GM19455 (cell line): ENCODE results near the gene CSNK2A1.
"Not testable (repeated sequence)": the region's sequence is repeated elsewhere in the genome, so short reads cannot be mapped to it uniquely, and the experiment has no call there.

Experiments
- ATAC-seq: cut with Tn5 transposase; IDR thresholded peaks from one replicate; pipeline ENCODE4 v1.9.1; 2021; ENCODE audit not compliant: unreplicated experiment

CSNK2A1 gene

DNA sequence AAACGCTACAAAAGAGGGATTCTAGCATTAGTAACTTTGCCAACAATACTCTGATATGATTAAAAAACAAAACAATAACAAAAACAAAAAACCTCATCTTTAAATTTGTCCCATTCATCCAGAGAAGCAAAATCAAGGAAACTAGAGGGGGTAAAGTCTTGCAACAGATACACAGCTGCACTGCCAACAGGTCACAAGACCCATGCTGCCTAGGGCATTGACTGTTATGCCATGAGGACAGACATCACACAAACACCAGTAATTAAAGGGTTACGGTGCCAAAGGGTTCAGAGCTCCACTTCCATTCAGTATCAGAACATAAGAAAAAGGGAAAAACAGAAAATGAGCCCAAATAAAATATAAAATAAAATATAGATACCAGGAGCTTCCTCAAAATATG is 82.9 kb downstream of the CSNK2A1 start:
- no peak for ATAC-seq

DNA sequence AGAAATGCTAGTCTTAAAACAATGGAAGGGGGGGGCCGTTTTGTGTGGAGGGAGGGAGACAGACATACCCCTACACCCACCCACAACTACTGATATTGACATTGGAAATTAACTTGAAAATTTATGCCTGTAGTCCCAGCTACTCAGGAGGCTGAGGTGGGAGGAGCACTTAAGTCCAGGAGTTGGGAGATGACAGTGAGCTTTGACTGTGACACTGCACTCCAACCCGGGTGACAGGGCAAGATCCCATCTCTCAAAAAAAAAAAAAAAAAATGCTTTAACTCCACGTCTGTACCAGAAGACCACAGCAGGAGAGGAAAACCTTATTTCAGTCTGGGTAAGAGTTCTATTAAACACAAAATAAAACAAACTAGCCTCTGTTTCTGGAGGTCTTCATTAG is 83.4 kb downstream of the CSNK2A1 start:
- no peak for ATAC-seq

DNA sequence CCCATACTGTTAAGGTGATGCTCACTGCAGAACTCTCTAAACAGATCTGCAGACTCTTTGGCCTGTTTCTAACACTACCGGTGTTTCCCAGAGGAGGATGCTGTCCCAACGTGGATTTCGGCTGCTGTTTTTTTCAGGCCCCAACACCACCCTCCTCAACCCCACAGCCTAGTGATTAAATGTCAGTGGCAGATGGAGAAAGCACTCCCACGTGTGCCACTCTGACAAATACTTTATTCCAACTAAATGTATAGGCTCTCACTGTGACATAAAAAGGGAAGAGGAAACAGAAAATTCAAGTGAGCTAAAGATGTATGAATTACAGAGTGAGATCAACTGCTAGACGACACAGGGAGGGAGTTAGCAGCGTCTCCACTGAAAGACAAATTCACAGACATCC is 84.8 kb downstream of the CSNK2A1 start:
- ATAC-seq, result no peak

DNA sequence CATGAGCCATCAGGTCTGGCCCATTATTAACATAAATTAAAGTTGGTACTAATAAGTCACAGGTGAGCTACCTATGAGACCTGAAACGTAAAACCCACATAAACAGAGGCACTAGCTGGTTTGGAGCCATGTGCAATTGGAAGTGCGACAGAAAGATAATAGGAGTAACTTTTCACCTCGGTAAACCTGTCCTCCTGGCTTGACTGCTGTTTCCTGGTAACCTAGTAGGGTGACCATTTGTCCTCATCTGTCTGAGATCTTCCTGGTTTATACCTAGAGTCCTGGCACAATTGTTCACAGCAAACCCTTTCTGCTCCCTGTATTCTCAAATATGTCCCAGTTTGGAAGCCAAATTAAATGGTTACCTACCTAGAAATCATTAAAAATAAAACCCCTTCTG is 88.6 kb downstream of the CSNK2A1 start:
- no peak for ATAC-seq

DNA sequence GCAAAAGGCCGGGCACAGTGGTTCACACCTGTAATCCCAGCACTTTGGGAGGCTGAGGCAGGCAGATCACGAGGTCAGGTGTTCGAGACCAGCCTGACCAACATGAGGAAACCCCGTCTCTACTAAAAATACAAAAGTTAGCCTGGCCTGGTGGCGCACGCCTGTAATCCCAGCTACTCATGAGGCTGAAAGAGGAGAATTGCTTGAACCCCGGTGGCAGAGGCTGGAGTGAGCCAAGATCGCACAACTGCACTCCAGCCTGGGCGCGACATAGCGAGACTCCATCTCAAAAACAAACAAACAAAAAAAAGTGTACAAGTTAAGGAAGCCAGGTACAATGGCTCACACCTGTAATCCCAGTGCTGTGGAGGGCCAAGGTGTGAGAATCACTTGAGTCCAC is 91.6 kb downstream of the CSNK2A1 start:
- not testable (repeated sequence) for ATAC-seq

DNA sequence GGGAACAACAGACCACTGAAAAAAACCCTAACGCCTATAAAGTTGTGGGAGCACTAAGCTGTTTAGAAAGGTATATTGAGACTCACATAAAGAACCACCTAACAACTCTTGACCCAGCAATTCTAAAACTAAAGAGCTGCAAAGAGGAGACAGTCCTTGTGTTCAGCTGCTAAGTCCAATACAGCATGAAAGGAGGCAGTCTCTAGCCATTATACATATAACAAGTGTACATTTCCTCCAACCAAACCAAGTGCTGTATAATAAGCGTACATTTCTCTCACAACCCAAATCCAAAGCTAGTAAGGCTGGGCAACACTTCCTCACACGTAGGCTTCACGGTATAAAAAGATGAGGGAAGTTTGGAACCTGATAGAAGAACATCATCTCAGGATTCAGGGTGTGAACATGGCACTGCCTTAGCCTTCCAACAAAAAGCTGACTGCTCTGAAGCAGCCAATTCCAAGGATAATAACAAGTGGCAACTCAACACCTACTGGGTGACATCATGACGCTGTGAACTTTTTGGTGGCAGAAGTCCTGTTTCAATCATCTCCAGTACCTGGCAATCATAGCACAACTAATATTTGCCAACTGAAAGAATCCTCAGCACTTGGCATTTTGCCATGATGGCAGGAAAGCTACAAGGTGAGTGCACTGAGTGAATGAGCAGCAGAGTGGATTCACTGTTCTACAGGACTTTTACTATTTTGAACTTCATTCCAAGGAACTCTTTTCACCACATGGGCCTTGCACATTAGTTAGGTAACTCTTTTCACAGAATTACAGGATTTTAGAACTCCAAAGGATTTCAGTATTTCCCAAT is 97.9 kb downstream of the CSNK2A1 start:
- ATAC-seq, result no peak

DNA sequence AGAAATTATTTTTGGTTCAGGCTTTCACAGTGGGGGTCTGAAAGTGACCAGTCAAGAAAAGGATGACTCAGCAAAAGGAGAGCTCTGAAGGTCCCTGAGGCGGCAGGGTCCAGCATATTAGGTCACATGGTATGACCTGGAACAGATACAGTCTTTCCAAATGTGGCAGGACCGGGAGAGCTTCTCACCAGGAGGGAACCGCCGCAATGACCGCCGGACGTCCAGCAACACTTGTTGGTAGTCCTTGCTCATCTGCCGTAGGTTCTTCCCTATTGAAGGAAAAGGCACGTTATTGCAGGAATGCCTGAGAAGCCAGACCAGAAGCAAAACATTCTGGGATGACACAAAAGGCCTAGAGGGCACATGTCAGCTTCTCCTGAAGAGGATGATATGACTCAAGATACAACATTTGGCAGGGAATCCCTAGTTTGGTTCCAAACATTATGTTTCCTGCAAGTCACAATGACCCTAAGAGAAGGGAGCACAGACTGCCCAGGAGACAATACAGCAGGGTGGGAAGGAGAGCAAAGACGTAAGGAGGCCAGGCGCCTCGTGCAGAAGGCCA is 98.6 kb downstream of the CSNK2A1 start:
- ATAC-seq, result no peak

DNA sequence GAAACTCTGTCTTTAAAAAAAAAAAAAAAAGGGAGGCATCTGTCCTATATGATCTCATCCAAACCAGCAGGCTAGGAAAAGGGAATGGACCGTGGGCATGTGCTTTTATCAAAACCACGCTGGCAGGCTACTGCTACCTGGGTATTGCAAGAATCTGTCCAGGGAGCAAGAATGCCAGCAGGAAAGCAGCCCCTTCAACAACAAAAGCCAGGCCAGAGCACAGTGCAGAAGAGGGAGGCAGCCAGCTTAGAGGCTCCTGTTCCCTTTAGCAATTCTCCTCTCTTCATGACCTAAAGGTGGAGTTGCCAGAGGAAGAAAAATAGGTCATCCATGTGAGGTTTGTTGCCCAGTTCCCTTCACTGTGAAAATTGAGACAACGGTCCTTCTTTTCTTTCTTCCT is 99.5 kb downstream of the CSNK2A1 start:
- no peak for ATAC-seq

DNA sequence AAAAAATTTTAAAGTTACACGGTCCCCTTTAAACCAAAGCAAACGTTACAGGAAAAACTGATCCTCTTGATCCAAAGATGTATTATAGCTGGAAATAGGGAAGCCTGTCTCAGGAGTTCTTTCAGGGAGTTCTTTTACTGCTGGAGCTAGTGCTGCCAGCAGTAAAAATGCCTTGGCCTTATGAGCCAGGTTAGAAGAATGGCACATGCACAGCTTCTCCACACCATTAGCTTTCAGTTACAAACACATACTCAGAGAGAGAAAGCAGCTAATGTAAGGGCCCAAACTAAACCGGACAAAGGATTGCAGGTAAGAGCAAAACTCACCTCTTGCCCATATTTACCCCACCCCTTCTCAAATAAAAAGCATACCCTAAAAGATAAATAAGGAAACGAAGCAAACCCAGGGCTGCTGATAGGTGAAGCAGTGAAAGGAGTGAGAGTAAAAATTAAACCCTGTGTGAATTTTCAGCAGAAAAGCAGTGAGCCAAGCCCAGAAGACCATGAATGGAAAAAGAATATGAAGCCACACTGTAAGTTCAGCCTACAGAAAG is 100.3 kb downstream of the CSNK2A1 start:
- ATAC-seq, result no peak

DNA sequence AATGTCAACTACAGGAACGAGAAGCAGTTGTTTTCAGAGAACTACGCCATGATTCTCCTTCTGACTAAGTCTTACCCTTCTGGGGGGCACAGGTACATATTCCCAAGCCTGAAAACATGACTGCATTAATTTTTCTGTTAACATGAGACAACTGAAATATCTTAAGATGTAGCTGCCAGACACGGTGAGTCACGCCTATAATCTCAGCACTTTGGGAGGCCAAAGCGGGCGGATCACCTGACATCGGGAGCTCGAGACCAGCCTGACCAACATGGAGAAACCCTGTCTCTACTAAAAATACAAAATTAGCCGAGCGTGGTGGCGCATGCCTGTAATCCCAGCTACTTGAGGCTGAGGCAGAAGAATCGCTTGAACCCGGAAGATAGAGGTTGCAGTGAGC is 103.0 kb downstream of the CSNK2A1 start:
- no peak for ATAC-seq

DNA sequence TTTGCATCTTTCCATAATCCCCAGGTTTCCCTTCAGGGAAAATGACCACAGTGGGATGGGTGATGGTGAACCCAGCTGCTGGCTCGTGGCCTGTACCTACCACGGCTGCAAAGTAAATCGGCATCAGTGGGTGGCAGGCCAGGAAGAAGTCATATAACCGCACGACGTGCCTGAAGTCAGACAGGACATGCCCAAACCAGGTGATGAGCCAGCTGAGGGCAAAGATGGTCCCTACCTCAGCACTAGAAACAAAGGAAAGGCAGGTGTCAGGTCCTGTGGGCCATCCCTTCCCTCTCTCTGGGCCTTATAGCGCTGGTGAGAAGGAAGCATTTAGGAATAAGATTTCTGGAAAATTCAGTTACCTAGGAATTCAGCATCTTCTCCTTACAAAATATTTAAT is 103.4 kb downstream of the CSNK2A1 start:
- ATAC-seq, result no peak

DNA sequence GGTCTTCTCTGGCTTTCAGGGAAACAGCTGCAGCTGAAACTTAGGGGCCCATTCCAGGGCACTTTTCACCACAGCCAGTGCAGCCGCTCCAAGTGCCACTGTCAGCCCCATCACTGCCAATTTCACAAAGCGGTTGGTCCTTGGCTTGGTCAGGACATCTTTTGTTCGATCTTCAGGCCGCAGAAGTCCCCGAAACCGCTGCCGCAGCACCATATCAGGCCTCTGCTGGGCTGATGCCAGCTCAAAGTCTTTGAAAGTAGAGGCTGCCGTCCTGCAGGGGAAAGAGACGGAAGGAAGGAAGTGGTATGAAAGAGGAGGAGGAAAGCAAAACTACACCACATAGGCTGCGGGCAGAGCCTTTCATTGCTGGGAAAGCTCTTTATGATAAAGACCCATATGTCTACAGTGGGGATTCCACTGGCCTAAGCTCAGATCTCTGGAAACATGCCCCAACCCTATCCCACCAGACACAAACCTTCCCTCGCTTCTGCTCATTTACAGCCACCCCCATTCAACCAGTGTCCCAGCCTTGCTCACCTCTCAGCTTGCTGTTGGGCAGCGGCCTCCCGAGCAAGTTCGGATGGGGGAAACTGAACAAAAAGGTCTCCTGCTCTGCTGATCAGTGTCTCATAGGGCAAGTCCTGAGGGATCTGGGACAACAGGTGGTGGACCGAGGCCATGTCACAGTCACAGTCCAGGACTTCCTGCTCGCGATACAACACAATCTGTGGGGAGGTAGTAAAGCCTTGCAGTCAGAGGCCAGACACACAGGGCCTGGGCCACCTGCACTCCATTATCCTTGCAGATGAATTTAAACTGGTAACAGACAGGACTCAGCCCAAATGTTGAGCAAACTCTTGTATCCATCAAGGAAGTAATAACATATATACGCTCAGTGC is 104.8 kb downstream of the CSNK2A1 start:
- no peak for ATAC-seq

DNA sequence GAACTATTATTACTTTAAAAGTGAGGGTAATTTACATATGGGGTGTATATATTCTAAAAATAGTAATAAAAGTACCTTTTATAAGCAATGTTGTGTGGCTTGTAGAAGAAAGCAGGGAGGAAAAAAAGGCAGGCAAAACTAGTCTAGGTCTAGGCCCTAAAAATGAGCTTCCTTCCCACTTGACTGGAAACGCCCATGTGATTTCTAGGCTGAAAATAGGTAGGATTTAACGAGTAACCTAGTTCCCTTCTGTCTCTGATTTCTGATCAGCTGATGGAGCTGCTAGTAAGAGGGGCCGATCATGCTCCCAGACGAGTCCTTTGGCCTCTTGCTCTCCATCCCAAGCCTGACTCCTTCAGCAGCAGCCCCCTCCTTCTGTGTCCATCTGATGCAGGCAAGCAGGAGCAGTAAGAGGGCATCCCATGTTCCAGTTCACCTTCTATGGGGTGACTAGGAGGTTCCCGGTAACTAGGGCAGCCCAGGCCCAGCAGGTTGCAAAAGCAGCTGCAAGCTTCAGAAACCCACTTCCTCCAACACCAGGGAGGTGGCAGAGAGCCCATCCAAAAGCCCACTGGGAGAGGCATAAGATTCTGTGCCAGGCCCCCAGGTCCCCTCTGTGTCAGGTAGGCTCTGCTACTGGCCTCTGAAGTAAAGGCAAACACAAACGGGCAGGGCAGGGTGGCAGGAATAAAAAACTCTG is 105.7 kb downstream of the CSNK2A1 start:
- ATAC-seq, result no peak

DNA sequence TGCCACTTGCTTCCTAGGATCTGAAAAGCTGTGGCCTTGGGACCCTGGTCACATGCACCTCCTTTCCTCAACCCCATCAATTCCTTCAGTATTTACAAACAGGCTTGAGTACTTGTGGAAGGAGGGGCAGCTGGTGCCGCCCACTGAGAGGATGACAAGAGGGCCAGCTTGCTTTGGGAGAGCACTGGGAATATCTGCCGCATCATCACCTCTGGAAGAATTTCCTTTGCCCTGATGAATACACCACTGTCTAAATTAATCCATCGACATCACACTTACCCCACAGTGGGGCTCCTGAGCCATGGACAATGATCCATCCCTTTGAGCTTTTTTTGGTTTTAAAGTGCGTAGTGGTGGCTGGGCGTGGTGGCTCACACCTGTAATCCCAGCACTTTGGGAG is 107.1 kb downstream of the CSNK2A1 start:
- no peak for ATAC-seq

DNA sequence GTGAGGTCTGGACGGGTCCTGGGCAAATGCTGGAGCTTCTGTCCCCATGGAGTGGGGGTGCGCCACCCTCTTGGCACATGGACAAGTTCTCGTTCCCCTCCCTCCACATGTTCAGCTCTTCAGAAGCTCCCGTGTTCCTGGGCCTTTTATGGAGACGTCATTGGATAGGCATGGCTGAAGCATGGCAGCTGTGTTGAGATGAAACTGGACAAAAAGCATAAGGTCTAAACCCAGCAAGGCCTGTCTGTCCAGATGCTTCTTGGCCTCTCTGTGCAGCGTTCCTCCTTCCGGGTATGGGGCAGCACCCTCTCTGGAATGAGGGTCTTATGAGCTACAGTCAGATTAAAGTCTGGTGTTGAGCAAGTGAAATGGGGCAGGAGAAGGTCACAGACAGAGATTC is 108.0 kb downstream of the CSNK2A1 start:
- ATAC-seq, result no peak

DNA sequence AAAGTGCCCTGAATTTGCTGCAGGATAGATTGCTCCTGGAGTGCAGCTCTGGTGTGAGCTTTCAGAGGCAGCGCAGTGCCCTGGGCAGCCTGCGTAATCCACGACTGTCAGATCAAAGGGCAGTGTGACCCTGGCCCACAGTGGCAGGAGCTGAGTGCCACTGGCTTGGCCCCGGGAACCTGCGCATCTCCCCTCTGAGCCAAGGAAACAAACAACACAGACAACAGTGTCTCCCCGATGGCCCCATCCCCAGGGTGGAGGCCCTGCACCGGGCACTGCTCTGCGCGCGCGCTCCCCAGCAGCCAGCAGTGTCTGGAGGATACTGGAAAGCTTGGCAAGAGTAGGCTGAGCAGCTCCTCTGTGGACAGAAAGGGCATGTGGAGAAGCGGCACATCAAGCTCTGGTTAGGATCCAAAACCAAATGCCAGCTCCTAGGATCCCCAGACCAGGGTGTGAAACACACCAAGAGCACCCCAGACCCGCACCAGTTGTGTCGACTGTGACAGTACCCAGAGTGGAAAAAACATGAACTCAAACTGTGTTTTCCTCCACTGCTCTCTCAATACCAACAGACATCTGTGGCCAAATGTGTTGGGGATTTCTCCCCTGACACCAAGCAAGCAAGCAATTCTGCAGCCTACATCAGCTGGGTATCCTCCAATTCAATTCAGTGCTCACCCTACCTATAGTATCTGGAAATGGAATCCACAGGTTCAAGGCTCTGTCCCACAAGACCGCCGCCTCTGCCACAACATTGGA is 108.8 kb downstream of the CSNK2A1 start:
- ATAC-seq, result no peak

DNA sequence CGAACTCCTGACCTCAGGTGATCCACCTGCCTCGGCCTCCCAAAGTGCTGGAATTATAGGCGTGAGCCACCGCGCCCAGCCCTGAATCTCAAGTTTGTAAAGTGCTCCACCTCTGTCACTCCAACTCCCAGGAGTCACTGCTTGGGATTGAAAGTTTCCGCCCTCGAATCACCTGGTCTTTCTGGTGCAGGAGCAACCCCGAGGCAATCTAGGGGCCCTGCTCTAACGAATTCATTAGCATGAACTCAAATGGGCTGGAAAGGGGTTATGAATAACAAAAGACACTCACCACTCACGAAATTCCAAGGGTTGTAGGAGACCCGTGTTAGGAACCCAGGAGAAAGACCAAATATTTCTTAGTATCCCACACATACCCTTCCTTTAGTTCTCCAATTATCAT is 109.4 kb downstream of the CSNK2A1 start:
- ATAC-seq, result no peak

DNA sequence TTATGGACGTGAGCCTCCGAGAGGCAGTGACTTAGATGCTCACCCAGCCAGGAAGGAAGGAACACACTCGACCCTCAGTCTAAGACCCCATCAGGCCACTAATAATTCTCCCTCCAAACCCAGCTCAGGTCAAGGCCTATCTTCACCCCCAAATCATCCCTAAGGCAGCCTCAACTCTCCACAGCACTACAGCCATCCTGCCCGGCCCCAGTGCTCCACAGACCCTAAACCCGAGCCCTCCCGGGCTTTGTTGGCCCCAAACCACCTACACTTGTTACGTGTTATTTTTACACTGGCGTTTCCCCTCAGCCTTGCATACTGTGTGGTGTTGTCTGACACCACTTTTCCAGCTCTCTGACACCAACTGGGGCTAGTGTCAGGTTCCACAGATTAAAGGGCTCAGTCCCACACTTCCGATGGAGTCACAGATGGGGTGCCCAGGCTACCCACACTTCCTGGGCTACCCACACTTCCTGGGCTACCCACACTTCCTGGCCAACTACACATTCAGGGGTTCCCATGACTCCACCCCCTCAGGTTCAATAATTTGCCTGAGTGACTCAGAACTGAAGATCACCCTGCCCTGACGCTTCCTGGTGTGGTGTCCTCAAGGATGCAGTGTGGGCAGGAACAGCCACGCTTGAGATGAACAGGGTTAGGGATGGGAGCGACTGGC is 110.2 kb downstream of the CSNK2A1 start:
- ATAC-seq, result peak; percentile 84

DNA sequence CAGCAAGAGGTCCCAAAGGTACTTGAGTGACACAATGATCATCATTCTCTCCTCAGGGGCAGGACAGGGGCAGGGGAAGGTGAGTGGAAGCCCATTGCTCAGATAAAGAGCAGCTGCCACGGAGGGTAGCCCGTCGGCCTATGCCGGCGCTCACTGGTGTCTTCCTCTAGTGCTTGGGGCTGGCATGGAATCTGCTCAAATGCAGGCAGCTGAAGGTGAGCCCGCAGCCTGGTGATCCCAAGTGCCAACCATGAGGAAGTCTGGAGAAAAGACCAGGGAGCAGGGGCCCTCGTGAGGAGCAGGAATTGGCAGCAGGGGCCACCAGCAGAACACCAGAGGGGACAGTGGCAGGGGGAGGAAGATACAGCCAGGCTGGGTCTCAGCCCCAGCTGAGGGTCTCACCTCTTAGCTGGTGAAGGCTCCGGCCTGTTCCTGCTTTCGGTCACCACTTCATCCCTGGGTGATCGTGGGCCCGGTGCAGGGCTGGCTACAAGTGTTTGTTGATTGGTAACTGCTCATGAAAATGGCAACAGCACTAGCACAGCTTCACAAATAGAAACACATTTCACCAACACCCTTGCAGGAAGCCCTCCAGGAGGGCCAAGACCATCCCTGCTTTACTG is 110.8 kb downstream of the CSNK2A1 start:
- no peak for ATAC-seq
